B cell (primary cell): ENCODE data around the gene INKA2. TPM values are rescaled to one million over a fixed set of nuclear protein-coding genes. Genes with fewer than 3 reads are reported as not detected.
A peak's percentile ranks its signal among the peaks of the same experiment; 100 is the strongest.

Experiments
- ATAC-seq: fragments of 200-7000 bp; cut with Tn5 transposase; one replicate; pipeline ENCODE4 v1.10.0; 2021; ENCODE audit warnings: low read depth, mild to moderate bottlenecking, moderate number of reproducible peaks, moderate library complexity
- CTCF ChIA-PET: fragments of 350-600 bp; sonication (Branson Sonifier 250); formaldehyde crosslinking; loops from one replicate; lab custom pipeline; 2021; ENCODE audit warnings: antibody characterized with exemption, inconsistent platforms; lab: Charles Lee
- POLR2A ChIA-PET: fragments of 350-600 bp; sonication (Branson Sonifier 250); formaldehyde crosslinking; loops from one replicate; lab custom pipeline; 2021; ENCODE audit warnings: antibody characterized with exemption; lab: Charles Lee
- DNase-seq: peaks from one replicate; pipeline ENCODE4 v3.0.0; 2013
- H2AFZ ChIP-seq: 2 replicates; pipeline ENCODE4 v1.6.1; 2012; ENCODE audit warnings: mild to moderate bottlenecking, low read depth, low read length; ENCODE audit not compliant: insufficient read depth, poor library complexity, severe bottlenecking
- H3K27ac ChIP-seq, 2 donors: 1 replicate in 1 of 2; 2 replicates in 1 of 2; pipeline ENCODE4 v1.5.1; 2012 to 2013; ENCODE audit warnings: low read length in 2 of 2, mild to moderate bottlenecking in 2 of 2, moderate library complexity in 1 of 2
- H3K27me3 ChIP-seq, 4 experiments: fragments of 200-600 bp in 1 of 4; sonication (generic) in 1 of 4; replicated peaks in 1 of 4; 1 replicate in 2 of 4; 2 replicates in 2 of 4; pipeline versions ENCODE4 v1.6.1 to v1.7.0; 2013 to 2016; ENCODE audit warnings: low read length in 3 of 4, mild to moderate bottlenecking in 2 of 4, mixed read lengths in 1 of 4, moderate library complexity in 1 of 4; ENCODE audit not compliant: insufficient read depth in 4 of 4, control insufficient read depth in 3 of 4; ENCODE audit errors: control extremely low read depth in 1 of 4
- H3K36me3 ChIP-seq, 2 experiments: replicated peaks in 1 of 2; 1 replicate in 1 of 2; 2 replicates in 1 of 2; pipeline versions ENCODE4 v1.6.1 to v1.7.1; 2013; ENCODE audit warnings: low read length in 1 of 2; ENCODE audit not compliant: insufficient read depth in 2 of 2, control insufficient read depth in 1 of 2; ENCODE audit errors: control extremely low read depth in 1 of 2, extremely low read depth in 1 of 2
- H3K4me1 ChIP-seq, 2 donors: fragments of 200-600 bp in 1 of 2; sonication (generic) in 1 of 2; 1 replicate in 1 of 2; 2 replicates in 1 of 2; pipeline versions ENCODE4 v1.5.1 to v1.6.1; 2013 to 2017; ENCODE audit warnings: low read length in 2 of 2; ENCODE audit not compliant: control insufficient read depth in 2 of 2, insufficient read depth in 2 of 2
- H3K4me2 ChIP-seq: replicated peaks from 2 replicates; pipeline ENCODE3; 2012; ENCODE audit warnings: mild to moderate bottlenecking, low read depth, low read length; ENCODE audit not compliant: poor library complexity, severe bottlenecking
- H3K4me3 ChIP-seq, 5 experiments: fragments of 200-600 bp in 1 of 5; sonication (generic) in 1 of 5; 1 replicate in 3 of 5; 2 replicates in 2 of 5; pipeline versions ENCODE4 v1.5.1 to v1.7.0; 2011 to 2016; ENCODE audit warnings: low read length in 4 of 5, mild to moderate bottlenecking in 4 of 5, low read depth in 2 of 5, control low read depth in 1 of 5, moderate library complexity in 1 of 5; ENCODE audit not compliant: insufficient read depth in 1 of 5; ENCODE audit errors: control extremely low read depth in 1 of 5, extremely low read depth in 1 of 5
- H3K79me2 ChIP-seq: fragments of 200-600 bp; sonication (generic); one replicate; pipeline ENCODE4 v1.6.0; 2016; ENCODE audit warnings: low read length; ENCODE audit not compliant: control insufficient read depth, insufficient read depth
- H3K9ac ChIP-seq: fragments of 200-600 bp; sonication (generic); 2 replicates; pipeline ENCODE4 v1.6.1; 2017; ENCODE audit warnings: mild to moderate bottlenecking, low read length, moderate library complexity
- H3K9me3 ChIP-seq, 3 donors: one replicate each; pipeline versions ENCODE4 v1.6.1 to v1.7.1; 2013; ENCODE audit warnings: low read length in 2 of 3; ENCODE audit not compliant: control insufficient read depth in 2 of 3, insufficient read depth in 1 of 3; ENCODE audit errors: control extremely low read depth in 1 of 3
- H4K20me1 ChIP-seq: 2 replicates; pipeline ENCODE4 v1.6.0; 2012; ENCODE audit warnings: mild to moderate bottlenecking, low read length; ENCODE audit not compliant: insufficient read depth, control insufficient read depth, poor library complexity, severe bottlenecking
- H3K27ac Mint-ChIP-seq: one replicate; pipeline ENCODE4 v1.8.0; 2021; ENCODE audit warnings: mixed read lengths
- H3K27me3 Mint-ChIP-seq: one replicate; pipeline ENCODE4 v1.8.0; 2021; ENCODE audit warnings: mixed read lengths
- H3K4me1 Mint-ChIP-seq: one replicate; pipeline ENCODE4 v1.8.0; 2021; ENCODE audit warnings: mixed read lengths
- H3K4me3 Mint-ChIP-seq: one replicate; pipeline ENCODE4 v1.8.0; 2021; ENCODE audit warnings: mixed read lengths
- H3K9me3 Mint-ChIP-seq: one replicate; pipeline ENCODE4 v1.8.0; 2022; ENCODE audit warnings: mixed read lengths; ENCODE audit not compliant: insufficient read depth
- EZH2 ChIP-seq: IDR thresholded peaks from 2 replicates; pipeline ENCODE4 v1.6.1; 2012; ENCODE audit warnings: borderline replicate concordance, low read depth, mild to moderate bottlenecking, moderate library complexity, low read length; ENCODE audit not compliant: insufficient read depth, poor library complexity, severe bottlenecking
- WGBS: methylation state at CpG from one replicate; pipeline ENCODE4 v1.1.5; 2013; ENCODE audit warnings: missing lambda C conversion rate; ENCODE audit not compliant: insufficient coverage; 5-methylcytosine and 5-hydroxymethylcytosine counted together
- intact Hi-C: fragments of 100-400 bp; cut with micrococcal nuclease; formaldehyde crosslinking; loops from one replicate; pipeline ENCODE4 v1.10.0; 2022
- polyA plus RNA-seq: library from polyadenylated mRNA; depleted of rRNA; stranded (reverse); fragments of >200 nt; gene quantifications from 2 replicates; pipeline ENCODE4 v1.2.3, GENCODE V29; 2012
- total RNA-seq, 2 donors: library from RNA; stranded (reverse); fragments of 120-200 nt in 1 of 2; gene quantifications; 1 replicate in 1 of 2; 2 replicates in 1 of 2; pipeline versions ENCODE4 v1.2.3 to v1.2.4, GENCODE V29; 2013 to 2022
- TF ChIP-seq, protein P1 (sequence below): fragments of 200-600 bp; IDR thresholded peaks from one replicate; pipeline ENCODE4 v1.8.0; 2022; ENCODE audit warnings: antibody characterized with exemption, mild to moderate bottlenecking

The INKA2 gene
- total and polyA plus RNA-seq, 2 donors (not counting 1 experiment from before 2014, with no cell fraction given): 0.67 to 6.4 TPM

DNA sequence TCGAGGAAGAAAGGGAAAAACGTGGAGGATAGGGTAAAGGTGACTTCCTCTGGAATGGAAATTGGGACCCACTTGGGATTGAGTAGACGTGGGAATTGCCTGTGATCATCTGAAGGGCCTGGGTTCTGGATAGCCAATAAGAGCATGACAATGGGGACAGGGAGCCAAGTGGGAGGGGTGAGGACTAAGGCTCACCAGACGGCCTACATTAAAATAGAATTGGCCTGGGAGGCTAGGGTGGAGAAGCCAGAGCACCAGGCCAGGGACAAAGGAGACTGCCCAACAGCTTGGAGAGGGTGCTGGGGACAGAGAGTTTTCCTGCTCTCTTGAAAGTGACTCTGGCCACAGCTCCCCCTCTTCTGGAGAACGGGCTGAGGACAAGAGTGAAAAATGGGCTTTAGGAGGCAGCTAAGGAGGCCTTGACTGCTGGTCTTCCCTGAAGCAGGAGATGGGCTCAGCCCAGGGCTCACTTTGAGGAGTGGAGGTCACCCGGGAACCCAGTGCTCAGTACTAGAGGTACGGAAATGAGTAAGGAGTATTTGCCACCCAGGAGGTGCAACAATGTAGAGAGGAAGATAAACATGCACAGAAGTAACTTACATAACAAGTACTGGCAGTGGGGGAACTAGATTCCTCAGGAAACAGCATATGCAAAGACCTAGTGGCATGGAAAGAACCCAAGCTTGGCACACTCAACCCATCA is 18.8 kb downstream of the INKA2 start:
- DNase-seq (no peak), ATAC-seq (no peak)
- Mint-ChIP-seq H3K9me3 (no peaks in the 10 kb centered on the region), H3K27me3 (no peaks in the 10 kb centered on the region), H3K4me1 (peaks cover 21% of the 10 kb centered on the region), H3K27ac (peak overlapping the region; percentile 37), H3K4me3 (no peak overlapping the region)
- H3K9me3 ChIP-seq: no peaks in the 10 kb centered on the region
- ChIA-PET POLR2A (no interaction called here), CTCF (interaction anchor here (0.9 to 2.8 kb wide), 4 partner anchors 27 to 212 kb away, joined by 3 to 8 read pairs (median 4); no protein-coding TSS in a partner anchor)
- intact Hi-C loops: no loop called here
- no peaks in the 10 kb centered on the region for H4K20me1 ChIP-seq
- no peak for TF ChIP-seq EZH2
- TF ChIP-seq, protein P1, sequence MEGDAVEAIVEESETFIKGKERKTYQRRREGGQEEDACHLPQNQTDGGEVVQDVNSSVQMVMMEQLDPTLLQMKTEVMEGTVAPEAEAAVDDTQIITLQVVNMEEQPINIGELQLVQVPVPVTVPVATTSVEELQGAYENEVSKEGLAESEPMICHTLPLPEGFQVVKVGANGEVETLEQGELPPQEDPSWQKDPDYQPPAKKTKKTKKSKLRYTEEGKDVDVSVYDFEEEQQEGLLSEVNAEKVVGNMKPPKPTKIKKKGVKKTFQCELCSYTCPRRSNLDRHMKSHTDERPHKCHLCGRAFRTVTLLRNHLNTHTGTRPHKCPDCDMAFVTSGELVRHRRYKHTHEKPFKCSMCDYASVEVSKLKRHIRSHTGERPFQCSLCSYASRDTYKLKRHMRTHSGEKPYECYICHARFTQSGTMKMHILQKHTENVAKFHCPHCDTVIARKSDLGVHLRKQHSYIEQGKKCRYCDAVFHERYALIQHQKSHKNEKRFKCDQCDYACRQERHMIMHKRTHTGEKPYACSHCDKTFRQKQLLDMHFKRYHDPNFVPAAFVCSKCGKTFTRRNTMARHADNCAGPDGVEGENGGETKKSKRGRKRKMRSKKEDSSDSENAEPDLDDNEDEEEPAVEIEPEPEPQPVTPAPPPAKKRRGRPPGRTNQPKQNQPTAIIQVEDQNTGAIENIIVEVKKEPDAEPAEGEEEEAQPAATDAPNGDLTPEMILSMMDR: no peak
- no peak overlapping the region for H3K4me2 ChIP-seq
- WGBS: 74% methylated on average over 5 of the region's 7 CpGs
- H3K4me3 ChIP-seq: no peak overlapping the region
- no peak overlapping the region for H3K27ac ChIP-seq
- no peak overlapping the region for H2AFZ ChIP-seq
- H3K36me3 ChIP-seq: peaks cover 2 to 9% of the 10 kb centered on the region in 2 experiments
- no peaks in the 10 kb centered on the region for H3K79me2 ChIP-seq
- no peaks in the 10 kb centered on the region for H3K27me3 ChIP-seq
- peaks cover 12 to 19% of the 10 kb centered on the region in 2 donors for H3K4me1 ChIP-seq
- H3K9ac ChIP-seq: no peak overlapping the region

DNA sequence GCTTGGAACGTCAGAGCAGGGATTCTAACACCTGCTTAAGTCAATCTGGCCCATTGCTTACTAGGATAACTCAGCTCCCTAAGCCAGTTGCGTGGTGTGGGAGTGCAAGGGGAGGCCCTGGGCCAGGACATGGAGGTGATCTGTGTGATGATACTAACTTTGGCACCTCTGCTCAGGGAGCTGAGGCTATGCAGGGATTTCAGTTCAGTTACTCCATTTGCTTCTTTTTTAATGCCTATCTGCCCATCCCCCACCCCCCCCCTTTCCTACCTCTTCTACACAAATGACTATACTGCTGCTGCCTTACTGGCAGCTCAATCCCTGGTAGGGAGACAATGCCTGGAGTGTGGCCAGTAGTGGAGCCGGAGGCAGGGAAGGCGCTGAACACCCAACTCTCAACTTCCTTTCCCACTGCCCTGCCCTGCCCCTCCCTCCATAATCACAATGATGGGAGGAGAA is 19.5 kb downstream of the INKA2 start:
- peaks cover 2 to 9% of the 10 kb centered on the region in 2 experiments for H3K36me3 ChIP-seq
- no peaks in the 10 kb centered on the region for H4K20me1 ChIP-seq
- H3K4me2 ChIP-seq: no peak overlapping the region
- no peak for DNase-seq
- peaks cover 12 to 19% of the 10 kb centered on the region in 2 donors for H3K4me1 ChIP-seq
- no peak overlapping the region for H3K4me3 ChIP-seq
- no peak overlapping the region for H3K27ac ChIP-seq
- H3K27me3 ChIP-seq: no peaks in the 10 kb centered on the region
- Mint-ChIP-seq H3K27me3 (no peaks in the 10 kb centered on the region), H3K9me3 (no peaks in the 10 kb centered on the region), H3K27ac (no peak overlapping the region), H3K4me3 (no peak overlapping the region), H3K4me1 (peaks cover 18% of the 10 kb centered on the region)
- POLR2A ChIA-PET: no interaction called here
- ATAC-seq: no peak
- 89% methylated on average over 2 of the region's 4 CpGs for WGBS
- intact Hi-C loops: no loop called here
- no peaks in the 10 kb centered on the region for H3K79me2 ChIP-seq
- no peak overlapping the region for H3K9ac ChIP-seq
- CTCF ChIA-PET: interaction anchor here (1.2 to 2.8 kb wide), 3 partner anchors 27 to 212 kb away, joined by 3 to 8 read pairs (median 3); no protein-coding TSS in a partner anchor
- TF ChIP-seq, protein P1: no peak
- TF ChIP-seq EZH2: no peak
- no peaks in the 10 kb centered on the region for H3K9me3 ChIP-seq
- H2AFZ ChIP-seq: no peak overlapping the region
